ENCODE data around the gene SH2D3C. TPM values are rescaled to one million over a fixed set of nuclear protein-coding genes. Genes with fewer than 3 reads are reported as not detected.

SH2D3C gene
- total and polyA plus RNA-seq, 2 of the 8 experiments (the other 6 are each of a cell fraction or from before 2014, with no cell fraction given): 6.4 to 8.1 TPM

DNA sequence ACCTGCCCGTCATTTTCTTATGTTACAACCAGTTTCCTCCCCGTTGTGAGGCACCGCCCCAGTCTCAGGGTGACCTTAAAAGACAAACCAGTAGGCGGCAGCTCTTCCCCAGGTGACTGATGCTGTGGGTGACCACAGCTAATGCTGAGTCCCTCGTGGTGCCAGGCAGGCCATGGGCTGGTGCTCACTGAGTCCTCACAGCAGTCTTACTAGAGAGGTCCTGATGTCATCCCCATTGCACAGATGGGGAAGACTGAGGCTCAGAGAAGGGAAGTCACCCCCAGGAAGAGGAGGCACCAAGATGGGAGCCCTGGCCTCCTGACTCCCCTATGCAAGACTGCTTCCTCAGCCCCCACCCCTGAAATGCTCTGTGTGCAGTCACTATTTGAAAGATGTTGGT, 70.7 kb downstream of the SH2D3C start:
- no peak overlapping the region for H3K14ac ChIP-seq (ENCODE audit: insufficient read length)
- peaks cover 0 to 27% (median 18%) of the 10 kb centered on the region in 4 experiments; a peak in 6 of 7 replicates for H3K4me1 ChIP-seq (replicated peaks in 1 of 4; ENCODE audit: control insufficient read depth in 3 of 4, insufficient read depth in 4 of 4, low read length in 3 of 4)
- DNase-seq (ENCODE audit: low read depth in 1 of 2, low spot score in 2 of 2) (no peak), FAIRE-seq (no peak)
- H4K91ac ChIP-seq (replicated peaks; ENCODE audit: insufficient read length, low read length): no peak overlapping the region
- ChIA-PET CTCF (ENCODE audit: partially characterized antibody) (interaction anchor here (0.9 to 2.8 kb wide), 7 partner anchors 14 to 218 kb away, joined by 3 to 10 read pairs (median 3); no protein-coding TSS in a partner anchor), POLR2A (ENCODE audit: partially characterized antibody) (interaction anchor here (1.1 kb wide), 1 partner anchor 9 kb away, joined by 3 read pairs; no protein-coding TSS in a partner anchor)
- no peaks in the 10 kb centered on the region for H4K20me1 ChIP-seq (replicated peaks in 1 of 2; ENCODE audit: control insufficient read depth in 1 of 2, insufficient read depth in 2 of 2, low read length in 2 of 2)
- H3K4me2 ChIP-seq (ENCODE audit: insufficient read depth in 1 of 2, low read depth in 2 of 2, low read length in 2 of 2): no peak overlapping the region
- H3K23me2 ChIP-seq (ENCODE audit: low read depth, low read length): no peaks in the 10 kb centered on the region
- H2BK15ac ChIP-seq (ENCODE audit: low read length): no peak overlapping the region
- H3K79me1 ChIP-seq (ENCODE audit: low read depth, low read length): no peaks in the 10 kb centered on the region
- H3K4me3 ChIP-seq (ENCODE audit: extremely low read depth in 1 of 4, insufficient read depth in 2 of 4, low read depth in 3 of 4, low read length in 4 of 4): no peak overlapping the region
- H3K36me3 ChIP-seq (ENCODE audit: control insufficient read depth in 2 of 4, insufficient read depth in 4 of 4, low read length in 3 of 4): no peaks in the 10 kb centered on the region
- H2BK5ac ChIP-seq (ENCODE audit: low read depth, low read length): no peak overlapping the region
- H2AK5ac ChIP-seq (ENCODE audit: low read depth, low read length): no peak overlapping the region
- H3K9me3 ChIP-seq (ENCODE audit: insufficient read depth in 2 of 2, low read depth in 1 of 2, low read length in 1 of 2): no peaks in the 10 kb centered on the region
- H3K27ac ChIP-seq (ENCODE audit: low read depth, low read length): no peak overlapping the region
- no peak overlapping the region for H3K4ac ChIP-seq (replicated peaks; ENCODE audit: insufficient read length, low read depth, low read length)
- H3K79me2 ChIP-seq (ENCODE audit: control insufficient read depth in 1 of 2, insufficient read depth in 2 of 2, low read length in 2 of 2): no peaks in the 10 kb centered on the region
- H3K27me3 ChIP-seq (replicated peaks in 1 of 4; ENCODE audit: control insufficient read depth in 3 of 4, extremely low read depth in 1 of 4, insufficient read depth in 3 of 4, low read length in 3 of 4): no peaks in the 10 kb centered on the region; a peak in 2 of 7 replicates
- no peak overlapping the region for H3K9ac ChIP-seq (replicated peaks in 1 of 4; ENCODE audit: extremely low read depth in 1 of 4, low read depth in 3 of 4, low read length in 3 of 4)
- H2BK20ac ChIP-seq (ENCODE audit: low read length): no peak overlapping the region
- no peak overlapping the region for H2AFZ ChIP-seq (ENCODE audit: low read length)
- no peak overlapping the region for H3K56ac ChIP-seq (replicated peaks; ENCODE audit: insufficient read length, low read depth, low read length)
- 59% methylated on average over 5 of the region's 5 CpGs; no CpG with 5 or more reads in 1 of the 2 experiments for WGBS, 2 experiments (ENCODE audit: extremely low coverage in 1 of 2, insufficient coverage in 1 of 2, insufficient read length in 1 of 2, insufficient replicate concordance in 2 of 2, low coverage in 1 of 2, low lambda C conversion rate in 2 of 2, missing lambda C conversion rate in 1 of 2)
- peak overlapping the region; percentile 50; the same call in 1 of the 2 replicates for H2BK12ac ChIP-seq (ENCODE audit: low read depth, low read length)
- H3K18ac ChIP-seq (ENCODE audit: extremely low read depth, low read length): no peak overlapping the region
- H2BK120ac ChIP-seq (replicated peaks; ENCODE audit: low read depth, low read length): no peak overlapping the region
- no peak overlapping the region for H4K5ac ChIP-seq (ENCODE audit: insufficient read length, low read depth, low read length)
- H4K8ac ChIP-seq (ENCODE audit: extremely low read depth, insufficient read depth, low read length): no peak overlapping the region
- no peak overlapping the region for H3K23ac ChIP-seq (ENCODE audit: insufficient read length)
- TF ChIP-seq RAD21 (IDR thresholded peaks at IDR 0.05 in 1 of 2, conservative IDR thresholded peaks at IDR 0.05 in 1 of 2; ENCODE audit: low read depth in 2 of 2, low read length in 2 of 2) (peak; percentile 35 to 54; a peak in 2 of 4 replicates), KDM1A (IDR thresholded peaks at IDR 0.05; ENCODE audit: borderline replicate concordance, low read length) (peak; percentile 63; the same call in 1 of the 2 replicates), TEAD4 (IDR thresholded peaks at IDR 0.05; ENCODE audit: low read depth, low read length) (no peak), KDM4A (IDR thresholded peaks at IDR 0.05; ENCODE audit: low read depth, low read length, severe bottlenecking) (no peak), BCL11A (IDR thresholded peaks at IDR 0.05; ENCODE audit: low read depth in 2 of 2, low read length in 2 of 2) (no peak), CHD2 (IDR thresholded peaks at IDR 0.05; ENCODE audit: low read length) (no peak), RXRA (IDR thresholded peaks at IDR 0.05; ENCODE audit: insufficient read depth, low read depth, low read length) (no peak), SP2 (IDR thresholded peaks at IDR 0.05; ENCODE audit: low read length) (no peak), EZH2 (IDR thresholded peaks at IDR 0.05; ENCODE audit: low read depth, low read length, severe bottlenecking) (no peak), JUN (IDR thresholded peaks at IDR 0.05; ENCODE audit: low read depth, low read length) (no peak), RBBP5 (IDR thresholded peaks at IDR 0.05; ENCODE audit: borderline replicate concordance, low read depth, low read length) (no peak)
